H9 (cell line): Measurements from ENCODE around the gene UTS2B. TPM values are rescaled to one million over a fixed set of nuclear protein-coding genes. Genes with fewer than 3 reads are reported as not detected.

ENCODE experiments used
- DNase-seq: peaks from one replicate; pipeline ENCODE4 v3.0.0-alpha.2; 2017
- H2AFZ ChIP-seq: one replicate; pipeline ENCODE4 v1.6.1; 2013; ENCODE audit warnings: mild to moderate bottlenecking, low read length, control low read depth, moderate library complexity
- H2AK5ac ChIP-seq: 2 replicates; pipeline ENCODE4 v1.6.1; 2013; ENCODE audit warnings: low read length, control low read depth, mixed read lengths; ENCODE audit not compliant: insufficient read length
- H2BK120ac ChIP-seq: one replicate; pipeline ENCODE4 v1.6.1; 2013; ENCODE audit warnings: low read depth, mild to moderate bottlenecking, low read length, control low read depth, inconsistent platforms; ENCODE audit not compliant: poor library complexity, severe bottlenecking
- H2BK12ac ChIP-seq: 2 replicates; pipeline ENCODE4 v1.6.1; 2013; ENCODE audit warnings: low read length, control low read depth, mixed read lengths, low read depth; ENCODE audit not compliant: insufficient read length
- H2BK15ac ChIP-seq: 2 replicates; pipeline ENCODE4 v1.6.1; 2013; ENCODE audit warnings: low read depth, low read length, control low read depth
- H2BK20ac ChIP-seq: one replicate; pipeline ENCODE4 v1.6.1; 2013; ENCODE audit warnings: low read depth, mild to moderate bottlenecking, low read length, control low read depth, inconsistent platforms; ENCODE audit not compliant: poor library complexity, severe bottlenecking
- H2BK5ac ChIP-seq: 2 replicates; pipeline ENCODE4 v1.6.1; 2013; ENCODE audit warnings: low read length, control low read depth, mixed read lengths; ENCODE audit not compliant: insufficient read length
- H3K14ac ChIP-seq: 2 replicates; pipeline ENCODE4 v1.6.1; 2013; ENCODE audit warnings: low read length, control low read depth; ENCODE audit not compliant: insufficient read depth
- H3K18ac ChIP-seq: 2 replicates; pipeline ENCODE4 v1.6.1; 2013; ENCODE audit warnings: low read depth, mild to moderate bottlenecking, mixed read lengths, low read length, control low read depth; ENCODE audit not compliant: insufficient read length
- H3K23ac ChIP-seq: 2 replicates; pipeline ENCODE4 v1.6.1; 2013; ENCODE audit warnings: low read length, control low read depth, mixed read lengths, low read depth; ENCODE audit not compliant: insufficient read length
- H3K23me2 ChIP-seq: 2 replicates; pipeline ENCODE4 v1.6.1; 2013; ENCODE audit warnings: low read depth, mild to moderate bottlenecking, mixed read lengths, low read length, control low read depth; ENCODE audit not compliant: insufficient read length, poor library complexity, severe bottlenecking
- H3K27ac ChIP-seq: 2 replicates; pipeline ENCODE4 v1.5.1; 2013; ENCODE audit warnings: low read length, control low read depth, mixed read lengths, low read depth; ENCODE audit not compliant: insufficient read length
- H3K27me3 ChIP-seq: 2 replicates; pipeline ENCODE4 v1.6.1; 2013; ENCODE audit warnings: low read length, control low read depth, inconsistent platforms; ENCODE audit not compliant: insufficient read depth
- H3K4ac ChIP-seq: 2 replicates; pipeline ENCODE4 v1.6.1; 2013; ENCODE audit warnings: low read depth, mild to moderate bottlenecking, control low read depth, inconsistent platforms, low read length, moderate library complexity
- H3K4me1 ChIP-seq: 2 replicates; pipeline ENCODE4 v1.6.1; 2013; ENCODE audit warnings: low read length, control low read depth, inconsistent platforms; ENCODE audit not compliant: insufficient read depth
- H3K4me2 ChIP-seq: 2 replicates; pipeline ENCODE4 v1.6.1; 2013; ENCODE audit warnings: low read length, control low read depth, mixed read lengths; ENCODE audit not compliant: insufficient read length, insufficient read depth
- H3K56ac ChIP-seq: 2 replicates; pipeline ENCODE4 v1.6.1; 2013; ENCODE audit warnings: low read depth, mild to moderate bottlenecking, mixed read lengths, low read length, control low read depth; ENCODE audit not compliant: insufficient read length
- H3K79me1 ChIP-seq: 2 replicates; pipeline ENCODE4 v1.6.1; 2013; ENCODE audit warnings: low read depth, mild to moderate bottlenecking, moderate library complexity, low read length, control low read depth, inconsistent platforms; ENCODE audit not compliant: insufficient read depth, poor library complexity, severe bottlenecking
- H3K79me2 ChIP-seq: 2 replicates; pipeline ENCODE4 v1.6.1; 2013; ENCODE audit warnings: low read length, control low read depth, inconsistent platforms; ENCODE audit not compliant: insufficient read depth
- H3K9ac ChIP-seq: 2 replicates; pipeline ENCODE4 v1.6.1; 2013; ENCODE audit warnings: low read length, control low read depth, mixed read lengths; ENCODE audit not compliant: insufficient read length; ENCODE audit errors: extremely low read depth
- H3K9me3 ChIP-seq: one replicate; pipeline ENCODE4 v1.6.1; 2013; ENCODE audit warnings: low read depth, low read length, inconsistent platforms; ENCODE audit not compliant: control insufficient read depth
- H3T11ph ChIP-seq: one replicate; pipeline ENCODE4 v1.6.1; 2013; ENCODE audit warnings: mild to moderate bottlenecking, low read length, control low read depth, inconsistent platforms
- H4K20me1 ChIP-seq: one replicate; pipeline ENCODE4 v1.6.1; 2013; ENCODE audit not compliant: control insufficient read depth, insufficient read length, insufficient read depth
- H4K5ac ChIP-seq: 2 replicates; pipeline ENCODE4 v1.6.1; 2013; ENCODE audit warnings: low read depth, mild to moderate bottlenecking, mixed read lengths, low read length, control low read depth; ENCODE audit not compliant: insufficient read length
- H4K8ac ChIP-seq: replicated peaks from 2 replicates; pipeline ENCODE4 v1.6.1; 2013; ENCODE audit warnings: low read length, control low read depth, mixed read lengths, low read depth; ENCODE audit not compliant: insufficient read length
- H4K91ac ChIP-seq: 2 replicates; pipeline ENCODE4 v1.6.1; 2013; ENCODE audit warnings: low read depth, mild to moderate bottlenecking, moderate library complexity, mixed read lengths, low read length, control low read depth; ENCODE audit not compliant: insufficient read length
- H3K27ac Mint-ChIP-seq, 3 experiments: 2 replicates in 2 of 3; 3 replicates in 1 of 3; pipeline ENCODE4 v1.8.0; 2020 to 2021; ENCODE audit warnings: mixed read lengths in 3 of 3, mild to moderate bottlenecking in 1 of 3, moderate library complexity in 1 of 3
- H3K27me3 Mint-ChIP-seq: 2 replicates; pipeline ENCODE4 v1.8.0; 2021; ENCODE audit warnings: low read depth, mild to moderate bottlenecking, moderate library complexity, mixed read lengths
- H3K36me3 Mint-ChIP-seq, 3 experiments: 2 replicates in 2 of 3; 3 replicates in 1 of 3; pipeline ENCODE4 v1.8.0; 2020 to 2021; ENCODE audit warnings: low read depth in 3 of 3, mixed read lengths in 3 of 3; ENCODE audit not compliant: insufficient read depth in 1 of 3
- H3K4me1 Mint-ChIP-seq, 2 experiments: 2 replicates each; pipeline ENCODE4 v1.8.0; 2020; ENCODE audit warnings: mixed read lengths in 2 of 2
- H3K4me3 Mint-ChIP-seq, 2 experiments: 2 replicates in 1 of 2; 3 replicates in 1 of 2; pipeline ENCODE4 v1.8.0; 2020 to 2021; ENCODE audit warnings: mild to moderate bottlenecking in 2 of 2, mixed read lengths in 2 of 2, moderate library complexity in 1 of 2
- H3K9me3 Mint-ChIP-seq, 2 experiments: 2 replicates in 1 of 2; 3 replicates in 1 of 2; pipeline ENCODE4 v1.8.0; 2020; ENCODE audit warnings: mild to moderate bottlenecking in 2 of 2, mixed read lengths in 2 of 2, moderate library complexity in 1 of 2
- WGBS: extraction: QIAGEN DNeasy Blood & Tissue Kit; methylation state at CpG from one replicate; pipeline ENCODE4 v1.1.7; 2013; ENCODE audit warnings: missing lambda C conversion rate, low lambda C conversion rate, mixed read lengths; ENCODE audit not compliant: insufficient read length; ENCODE audit errors: extremely low coverage; 5-methylcytosine and 5-hydroxymethylcytosine counted together
- total RNA-seq: library from RNA; stranded (reverse); gene quantifications from 2 replicates; pipeline ENCODE4 v1.2.1, GENCODE V29; 2021
- TF ChIP-seq, protein P1 (sequence below): fragments of 200-600 bp; sonication (generic); conservative IDR thresholded peaks from 3 replicates; pipeline ENCODE4 v1.8.0; 2021; ENCODE audit warnings: antibody characterized with exemption, mild to moderate bottlenecking

Gene UTS2B
- total RNA-seq, 1 experiment from 2014 or later = 0.09 TPM

DNA sequence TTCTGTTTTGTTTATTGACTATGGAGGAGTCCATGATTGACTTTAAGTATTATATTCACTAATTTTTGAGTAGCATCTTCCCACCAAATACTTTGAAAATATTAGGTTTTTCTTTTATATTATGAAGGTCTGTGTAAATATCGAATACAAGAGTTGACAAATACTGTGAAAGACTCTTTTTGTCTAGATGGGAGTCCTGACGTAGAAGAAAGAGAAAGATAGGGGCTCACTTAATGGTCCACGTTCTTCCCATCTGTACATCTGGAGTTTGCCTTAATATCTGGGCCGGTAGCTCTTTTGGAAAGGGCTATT, 7.8 kb upstream of the UTS2B start:
- H3K4me1 ChIP-seq = no peaks in the 10 kb centered on the region
- H2BK120ac ChIP-seq = no peak overlapping the region
- H3K4ac ChIP-seq = no peak overlapping the region
- no peak overlapping the region for H3K4me2 ChIP-seq
- H4K5ac ChIP-seq = no peak overlapping the region
- Mint-ChIP-seq H3K27ac (no peak overlapping the region), H3K9me3 (no peaks in the 10 kb centered on the region), H3K27me3 (no peaks in the 10 kb centered on the region), H3K4me1 (peaks cover 8 to 15% of the 10 kb centered on the region in 2 experiments; a peak in 3 of 4 replicates), H3K4me3 (no peak overlapping the region), H3K36me3 (no peaks in the 10 kb centered on the region)
- H2AK5ac ChIP-seq = no peak overlapping the region
- no peak overlapping the region for H3K18ac ChIP-seq
- H3K27ac ChIP-seq = no peak overlapping the region
- H3K9me3 ChIP-seq = no peaks in the 10 kb centered on the region
- H2BK15ac ChIP-seq = no peak overlapping the region
- H3K27me3 ChIP-seq = no peaks in the 10 kb centered on the region
- no peaks in the 10 kb centered on the region for H3K79me2 ChIP-seq
- TF ChIP-seq, protein P1, sequence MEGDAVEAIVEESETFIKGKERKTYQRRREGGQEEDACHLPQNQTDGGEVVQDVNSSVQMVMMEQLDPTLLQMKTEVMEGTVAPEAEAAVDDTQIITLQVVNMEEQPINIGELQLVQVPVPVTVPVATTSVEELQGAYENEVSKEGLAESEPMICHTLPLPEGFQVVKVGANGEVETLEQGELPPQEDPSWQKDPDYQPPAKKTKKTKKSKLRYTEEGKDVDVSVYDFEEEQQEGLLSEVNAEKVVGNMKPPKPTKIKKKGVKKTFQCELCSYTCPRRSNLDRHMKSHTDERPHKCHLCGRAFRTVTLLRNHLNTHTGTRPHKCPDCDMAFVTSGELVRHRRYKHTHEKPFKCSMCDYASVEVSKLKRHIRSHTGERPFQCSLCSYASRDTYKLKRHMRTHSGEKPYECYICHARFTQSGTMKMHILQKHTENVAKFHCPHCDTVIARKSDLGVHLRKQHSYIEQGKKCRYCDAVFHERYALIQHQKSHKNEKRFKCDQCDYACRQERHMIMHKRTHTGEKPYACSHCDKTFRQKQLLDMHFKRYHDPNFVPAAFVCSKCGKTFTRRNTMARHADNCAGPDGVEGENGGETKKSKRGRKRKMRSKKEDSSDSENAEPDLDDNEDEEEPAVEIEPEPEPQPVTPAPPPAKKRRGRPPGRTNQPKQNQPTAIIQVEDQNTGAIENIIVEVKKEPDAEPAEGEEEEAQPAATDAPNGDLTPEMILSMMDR = no peak
- H3K9ac ChIP-seq = no peak overlapping the region
- H3K56ac ChIP-seq = no peak overlapping the region
- no peaks in the 10 kb centered on the region for H3K23me2 ChIP-seq
- no peak overlapping the region for H2BK12ac ChIP-seq
- H4K91ac ChIP-seq = no peak overlapping the region
- no peaks in the 10 kb centered on the region for H3K79me1 ChIP-seq
- WGBS = no CpG with 5 or more reads among the region's 4 CpGs
- no peak overlapping the region for H2BK5ac ChIP-seq
- H4K20me1 ChIP-seq = no peaks in the 10 kb centered on the region
- H2AFZ ChIP-seq = no peak overlapping the region
- no peak overlapping the region for H3T11ph ChIP-seq
- no peak overlapping the region for H3K23ac ChIP-seq
- no peak for DNase-seq
- no peak overlapping the region for H4K8ac ChIP-seq
- no peak overlapping the region for H3K14ac ChIP-seq
- H2BK20ac ChIP-seq = no peak overlapping the region
